Uterus (tissue), 2 donors: ENCODE results near the gene DOCK3.

Experiments used
- CTCF ChIP-seq, 4 experiments: fragments of 200-600 bp in 2 of 4; fragments of 450-650 bp in 2 of 4; sonication (generic) in 2 of 4; IDR thresholded peaks; one replicate each; pipeline ENCODE4 v1.5.1; 2016 to 2019; ENCODE audit warnings: antibody characterized with exemption in 4 of 4, mild to moderate bottlenecking in 2 of 4, moderate library complexity in 1 of 4
- POLR2A ChIP-seq, 2 donors: fragments of 450-650 bp; IDR thresholded peaks; one replicate each; pipeline ENCODE4 v1.6.1; 2016; ENCODE audit warnings: antibody characterized with exemption in 2 of 2, mild to moderate bottlenecking in 1 of 2, moderate library complexity in 1 of 2

GRCh38 chr3:51384055-51384725, 709.5 kb downstream of the DOCK3 start:
- TF ChIP-seq CTCF (IDR thresholded peaks at IDR 0.05) (no peak), POLR2A (IDR thresholded peaks at IDR 0.05) (no peak)
